SK-N-SH (cell line): Measurements from ENCODE around the gene GALR3. TPM values are rescaled to one million over a fixed set of nuclear protein-coding genes. Genes with fewer than 3 reads are reported as not detected.

Experiments used
- CTCF ChIA-PET: fragments of 300-600, 350-600 bp; formaldehyde crosslinking; extraction: SDS; loops from one replicate; lab custom pipeline; 2021; lab: Yijun Ruan, JAX
- POLR2A ChIA-PET: fragments of 350-600 bp; sonication (Branson Sonifier 250); formaldehyde crosslinking; extraction: SDS; loops from one replicate; lab custom pipeline; 2020; ENCODE audit warnings: antibody characterized with exemption, inconsistent platforms; lab: Yijun Ruan, JAX
- DNase-seq: peaks from one replicate; pipeline ENCODE4 v3.0.0; 2012
- H2AFZ ChIP-seq: fragments of 200-600 bp; sonication (generic); 2 replicates; pipeline ENCODE4 v1.8.1; 2016; ENCODE audit warnings: antibody characterized with exemption, mild to moderate bottlenecking, low read depth
- H3F3A ChIP-seq: fragments of 200-600 bp; sonication (generic); replicated peaks from 2 replicates; pipeline ENCODE3; 2016; ENCODE audit warnings: antibody characterized with exemption, mild to moderate bottlenecking; ENCODE audit not compliant: insufficient read depth
- H3K27ac ChIP-seq, 2 experiments: fragments of 200-500 bp in 1 of 2; fragments of 200-600 bp in 1 of 2; sonication (Bioruptor generic) in 1 of 2; sonication (generic), shearing (Covaris generic) in 1 of 2; 2 replicates each; pipeline versions ENCODE4 v1.5.1 to v1.6.1; 2014 to 2016; ENCODE audit warnings: low read depth in 2 of 2, inconsistent platforms in 1 of 2, low read length in 1 of 2, mild to moderate bottlenecking in 1 of 2, mixed read lengths in 1 of 2
- H3K27me3 ChIP-seq: fragments of 200-600 bp; sonication (generic), shearing (Covaris generic); 2 replicates; pipeline ENCODE4 v1.6.1; 2016; ENCODE audit warnings: mixed run types; ENCODE audit not compliant: insufficient read depth
- H3K36me3 ChIP-seq, 2 experiments: fragments of 200-500 bp in 1 of 2; fragments of 200-600 bp in 1 of 2; sonication (Bioruptor generic) in 1 of 2; sonication (generic) in 1 of 2; replicated peaks in 1 of 2; 2 replicates each; pipeline versions ENCODE3 to v1.5.1; 2014 to 2016; ENCODE audit warnings: low read length in 1 of 2, mild to moderate bottlenecking in 1 of 2; ENCODE audit not compliant: insufficient read depth in 2 of 2, control insufficient read depth in 1 of 2
- H3K4me1 ChIP-seq, 2 experiments: fragments of 200-500 bp in 1 of 2; fragments of 200-600 bp in 1 of 2; sonication (Bioruptor generic) in 1 of 2; sonication (generic), shearing (Covaris generic) in 1 of 2; 2 replicates each; pipeline versions ENCODE4 v1.5.1 to v1.6.1; 2014 to 2016; ENCODE audit warnings: low read depth in 1 of 2, low read length in 1 of 2, mixed run types in 1 of 2; ENCODE audit not compliant: insufficient read depth in 2 of 2, control insufficient read depth in 1 of 2
- H3K4me2 ChIP-seq: fragments of 200-600 bp; sonication (generic), shearing (Covaris generic); 2 replicates; pipeline ENCODE4 v1.6.1; 2017; ENCODE audit warnings: mixed run types
- H3K4me3 ChIP-seq, 2 experiments: fragments of 200-500 bp in 1 of 2; fragments of 200-600 bp in 1 of 2; sonication (Bioruptor generic) in 1 of 2; sonication (generic), shearing (Covaris generic) in 1 of 2; 2 replicates each; pipeline versions ENCODE4 v1.5.1 to v1.8.1; 2014 to 2016; ENCODE audit warnings: low read depth in 2 of 2, inconsistent platforms in 1 of 2, low read length in 1 of 2, mild to moderate bottlenecking in 1 of 2, mixed read lengths in 1 of 2, moderate library complexity in 1 of 2
- H3K79me2 ChIP-seq: fragments of 200-600 bp; sonication (generic); 2 replicates; pipeline ENCODE4 v1.8.1; 2017; ENCODE audit warnings: mild to moderate bottlenecking; ENCODE audit not compliant: insufficient read depth
- H3K9ac ChIP-seq: fragments of 200-600 bp; sonication (generic); 2 replicates; pipeline ENCODE4 v1.6.1; 2017; ENCODE audit warnings: mixed run types
- H3K9me2 ChIP-seq: fragments of 200-600 bp; sonication (generic); 2 replicates; pipeline ENCODE4 v1.6.1; 2017; ENCODE audit warnings: mixed run types
- H3K9me3 ChIP-seq: fragments of 200-600 bp; sonication (generic); 2 replicates; pipeline ENCODE4 v1.6.1; 2017; ENCODE audit warnings: mixed run types, mild to moderate bottlenecking, moderate library complexity
- H4K20me1 ChIP-seq: fragments of 200-600 bp; sonication (generic); 2 replicates; pipeline ENCODE4 v1.6.1; 2017; ENCODE audit warnings: mild to moderate bottlenecking, mixed run types; ENCODE audit not compliant: insufficient read depth
- CHD2 ChIP-seq: fragments of 150-350 bp; IDR thresholded peaks from 2 replicates; pipeline ENCODE4 v1.6.1; 2018; ENCODE audit warnings: low read length; ENCODE audit not compliant: partially characterized antibody
- CTCF ChIP-seq: fragments of 200-600 bp; sonication (generic); IDR thresholded peaks from 2 replicates; pipeline ENCODE4 v1.6.1; 2017; ENCODE audit warnings: antibody characterized with exemption, mild to moderate bottlenecking, moderate library complexity
- ELF1 ChIP-seq: IDR thresholded peaks from 2 replicates; pipeline ENCODE4 v1.4.0; 2012
- EP300 ChIP-seq, 2 experiments: IDR thresholded peaks; 2 replicates each; pipeline versions ENCODE4 v1.4.0 to v1.6.1; 2012; ENCODE audit warnings: borderline replicate concordance in 1 of 2, low read depth in 1 of 2, low read length in 1 of 2
- FOXJ3 ChIP-seq: sonication (generic); formaldehyde crosslinking; IDR thresholded peaks from 2 replicates; pipeline ENCODE4 v1.5.1; 2020; ENCODE audit warnings: mild to moderate bottlenecking, missing genetic modification reagents
- IRF3 ChIP-seq: fragments of 150-350 bp; IDR thresholded peaks from 2 replicates; pipeline ENCODE4 v1.6.1; 2016; ENCODE audit warnings: mild to moderate bottlenecking, low read depth, low read length
- JUND ChIP-seq: IDR thresholded peaks from 2 replicates; pipeline ENCODE4 v1.4.0; 2012
- MAX ChIP-seq: IDR thresholded peaks from 2 replicates; pipeline ENCODE4 v1.4.0; 2012; ENCODE audit warnings: low read depth
- NFIC ChIP-seq: IDR thresholded peaks from 2 replicates; pipeline ENCODE4 v1.4.0; 2012; ENCODE audit warnings: borderline replicate concordance
- PBX3 ChIP-seq: IDR thresholded peaks from 2 replicates; pipeline ENCODE4; 2012
- RAD21 ChIP-seq: IDR thresholded peaks from 2 replicates; pipeline ENCODE4 v1.6.1; 2012; ENCODE audit warnings: mild to moderate bottlenecking, low read length
- RCOR1 ChIP-seq: fragments of 150-350 bp; IDR thresholded peaks from 2 replicates; pipeline ENCODE4 v1.6.1; 2017; ENCODE audit warnings: antibody characterized with exemption, low read length
- REST ChIP-seq: IDR thresholded peaks from 2 replicates; pipeline ENCODE4 v1.6.1; 2012; ENCODE audit warnings: mild to moderate bottlenecking, low read depth, low read length, moderate library complexity
- RXRA ChIP-seq: IDR thresholded peaks from 2 replicates; pipeline ENCODE4 v1.4.0; 2012; ENCODE audit warnings: low read depth, mild to moderate bottlenecking, borderline replicate concordance
- SIN3A ChIP-seq: IDR thresholded peaks from 2 replicates; pipeline ENCODE4 v1.6.1; 2012; ENCODE audit warnings: low read depth, mild to moderate bottlenecking, low read length, moderate library complexity, borderline replicate concordance
- TEAD4 ChIP-seq: IDR thresholded peaks from 2 replicates; pipeline ENCODE4 v1.4.0; 2012; ENCODE audit warnings: mild to moderate bottlenecking, borderline replicate concordance; ENCODE audit not compliant: insufficient read depth
- USF1 ChIP-seq: IDR thresholded peaks from 2 replicates; pipeline ENCODE4 v1.4.0; 2012; ENCODE audit warnings: low read depth, borderline replicate concordance
- WGBS: methylation state at CpG from one replicate; pipeline ENCODE4 v1.1.6; 2017; ENCODE audit warnings: low lambda C conversion rate; 5-methylcytosine and 5-hydroxymethylcytosine counted together
- polyA plus RNA-seq, 3 experiments: library from polyadenylated mRNA; depleted of rRNA; stranded (reverse); fragments of >200 nt; gene quantifications; 2 replicates each; pipeline ENCODE4 v1.2.3, GENCODE V29; 2012

GALR3 gene
- polyA plus RNA-seq, 1 of the 3 experiments (the other 2 are of a cell fraction) = not detected

GRCh38 chr22:37804881-37805809, 18.0 kb upstream of the GALR3 start (continued):
- TF ChIP-seq REST = peak; percentile 10; the same call in 1 of the 2 replicates
- no peak for TF ChIP-seq RCOR1
- TF ChIP-seq PBX3 = no peak
- no peak for TF ChIP-seq RXRA
- peak; percentile 64; the same call in 1 of the 2 replicates for TF ChIP-seq SIN3A

GRCh38 chr22:37805810-37806277, 17.3 kb upstream of the GALR3 start:
- Histone ChIP-seq H3F3A (peaks cover 17% of the 10 kb centered on the region), H3K9ac (peak overlapping the region; percentile 65), H2AFZ (peak overlapping the region; percentile 80), H4K20me1 (no peaks in the 10 kb centered on the region; the same call in 1 of the 2 replicates), H3K4me2 (peak overlapping the region; percentile 98), H3K27me3 (no peaks in the 10 kb centered on the region), H3K36me3 (no peaks in the 10 kb centered on the region), H3K4me3 (peak overlapping the region; percentile 70)
- 72% methylated on average over 10 of the region's 10 CpGs for WGBS
- POLR2A ChIA-PET = interaction anchor here (1.1 kb wide), 1 partner anchor 65 kb away, joined by 5 read pairs; no protein-coding TSS in a partner anchor
- DNase-seq = no peak
- TF ChIP-seq JUND (no peak), CTCF (no peak), RXRA (no peak), EP300 (IDR thresholded peaks at IDR 0.05; ENCODE audit: borderline replicate concordance in 1 of 2, low read depth in 1 of 2, low read length in 1 of 2) (no peak), IRF3 (no peak), RCOR1 (no peak), USF1 (no peak), CHD2 (no peak), FOXJ3 (CRISPR knock-in tag) (no peak), RAD21 (no peak), MAX (no peak), NFIC (no peak), TEAD4 (no peak), ELF1 (no peak)
- TF ChIP-seq, all 33 proteins: peak for 0
- CTCF ChIA-PET = interaction anchor here (1.5 to 1.8 kb wide), 2 partner anchors 11 to 38 kb away, joined by 5 to 6 read pairs; partner anchors contain the start of gene ANKRD54
- Histone ChIP-seq H3K4me1 (peaks cover 0 to 35% of the 10 kb centered on the region in 2 experiments; a peak in 2 of 4 replicates), H3K9me2 (no peaks in the 10 kb centered on the region), H3K9me3 (no peaks in the 10 kb centered on the region), H3K27ac (peak overlapping the region; percentile 61 to 86; a peak in 3 of 4 replicates), H3K79me2 (peaks cover 22% of the 10 kb centered on the region)
